ENCODE data around the gene ERC2.

DNA sequence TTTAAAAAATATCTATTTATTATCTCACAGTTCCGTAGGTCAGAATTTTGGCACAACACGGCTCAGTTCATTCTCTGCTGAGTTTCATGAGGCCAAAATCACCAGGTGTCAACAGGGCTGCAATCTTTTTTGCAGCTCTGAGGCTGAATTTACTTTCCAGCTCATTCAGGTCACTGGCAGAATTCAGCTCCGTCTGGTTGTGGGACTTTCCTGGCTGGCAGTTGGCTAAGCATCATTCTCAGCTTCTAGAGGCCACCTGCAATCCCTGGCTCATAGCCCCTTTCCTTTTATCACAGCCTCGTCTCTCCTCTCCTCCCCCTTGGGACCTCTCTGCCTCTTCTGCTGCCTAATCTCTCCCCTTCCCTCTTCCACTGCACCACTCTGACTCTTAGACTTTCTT lies 807.1 kb downstream of the ERC2 start:
- TF ChIP-seq, protein P1, sequence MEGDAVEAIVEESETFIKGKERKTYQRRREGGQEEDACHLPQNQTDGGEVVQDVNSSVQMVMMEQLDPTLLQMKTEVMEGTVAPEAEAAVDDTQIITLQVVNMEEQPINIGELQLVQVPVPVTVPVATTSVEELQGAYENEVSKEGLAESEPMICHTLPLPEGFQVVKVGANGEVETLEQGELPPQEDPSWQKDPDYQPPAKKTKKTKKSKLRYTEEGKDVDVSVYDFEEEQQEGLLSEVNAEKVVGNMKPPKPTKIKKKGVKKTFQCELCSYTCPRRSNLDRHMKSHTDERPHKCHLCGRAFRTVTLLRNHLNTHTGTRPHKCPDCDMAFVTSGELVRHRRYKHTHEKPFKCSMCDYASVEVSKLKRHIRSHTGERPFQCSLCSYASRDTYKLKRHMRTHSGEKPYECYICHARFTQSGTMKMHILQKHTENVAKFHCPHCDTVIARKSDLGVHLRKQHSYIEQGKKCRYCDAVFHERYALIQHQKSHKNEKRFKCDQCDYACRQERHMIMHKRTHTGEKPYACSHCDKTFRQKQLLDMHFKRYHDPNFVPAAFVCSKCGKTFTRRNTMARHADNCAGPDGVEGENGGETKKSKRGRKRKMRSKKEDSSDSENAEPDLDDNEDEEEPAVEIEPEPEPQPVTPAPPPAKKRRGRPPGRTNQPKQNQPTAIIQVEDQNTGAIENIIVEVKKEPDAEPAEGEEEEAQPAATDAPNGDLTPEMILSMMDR (IDR thresholded peaks at IDR 0.05) = no peak
- TF ChIP-seq POLR2A (IDR thresholded peaks at IDR 0.05) (no peak), POLR2AphosphoS5 (IDR thresholded peaks at IDR 0.05) (no peak)
